HepG2 (cell line): ENCODE results near the gene PAN3. TPM values are rescaled to one million over a fixed set of nuclear protein-coding genes. Genes with fewer than 3 reads are reported as not detected.

ENCODE experiments used
- ATAC-seq: fragments of 200-7000 bp; cut with Tn5 transposase; 3 replicates; pipeline ENCODE4 v1.9.1; 2020; ENCODE audit warnings: mild to moderate bottlenecking, moderate library complexity
- BruUV-seq: library from RNA; stranded (reverse); fragments of 400-500 nt; replicated peaks from 2 replicates; lab custom pipeline; 2021; lab: Mats Ljungman, UMichigan
- CTCF ChIA-PET: fragments of 300-600 bp; formaldehyde crosslinking; extraction: SDS; loops from one replicate; lab custom pipeline; 2021; ENCODE audit warnings: low total read pairs, inconsistent platforms, low intra/inter-chr PET ratio; lab: Yijun Ruan, JAX
- POLR2A ChIA-PET: fragments of 350-600 bp; sonication (Branson Sonifier 250); formaldehyde crosslinking; loops from one replicate; lab custom pipeline; 2020; ENCODE audit warnings: antibody characterized with exemption, inconsistent platforms; lab: Yijun Ruan, JAX
- DNase-seq: peaks from one replicate; pipeline ENCODE4 v3.0.0-alpha.2; 2015; ENCODE audit warnings: low spot score
- FAIRE-seq: peaks from 3 replicates; lab custom pipeline; 2011; peaks lifted over from hg19 to GRCh38; lab: Jason Lieb, UNC
- H2AFZ ChIP-seq: one replicate; pipeline ENCODE4 v1.6.1; 2011; ENCODE audit warnings: low read length, inconsistent platforms
- H3K27ac ChIP-seq: fragments of 300-600 bp; 3 replicates; pipeline ENCODE4 v1.8.0; 2011; ENCODE audit warnings: mixed run types, mild to moderate bottlenecking, mixed read lengths, low read length, inconsistent platforms; ENCODE audit not compliant: insufficient read depth; ENCODE audit errors: extremely low read length
- H3K27me3 ChIP-seq, 2 experiments: fragments of 200-600 bp in 1 of 2; 2 replicates in 1 of 2; 3 replicates in 1 of 2; pipeline versions ENCODE4 v1.6.0 to v1.8.0; 2011; ENCODE audit warnings: low read length in 2 of 2, mild to moderate bottlenecking in 2 of 2, moderate library complexity in 2 of 2, inconsistent platforms in 1 of 2; ENCODE audit not compliant: insufficient read depth in 2 of 2, control insufficient read depth in 1 of 2
- H3K36me3 ChIP-seq, 2 experiments: fragments of 200-600 bp in 1 of 2; replicated peaks in 1 of 2; 2 replicates in 1 of 2; 3 replicates in 1 of 2; pipeline versions ENCODE4 v1.5.1 to v1.8.0; 2011; ENCODE audit warnings: low read length in 2 of 2, inconsistent platforms in 1 of 2; ENCODE audit not compliant: insufficient read depth in 2 of 2, control insufficient read depth in 1 of 2
- H3K4me1 ChIP-seq: 2 replicates; pipeline ENCODE4 v1.5.1; 2012; ENCODE audit warnings: low read length, inconsistent platforms; ENCODE audit not compliant: insufficient read depth
- H3K4me2 ChIP-seq: 2 replicates; pipeline ENCODE4 v1.6.0; 2011; ENCODE audit warnings: low read depth, low read length, inconsistent platforms
- H3K4me3 ChIP-seq, 3 experiments: fragments of 200-600 bp in 1 of 3; sonication (generic), shearing (Covaris generic) in 1 of 3; replicated peaks in 1 of 3; 2 replicates each; pipeline ENCODE4 v1.5.1; 2011 to 2016; ENCODE audit warnings: low read length in 3 of 3, inconsistent platforms in 2 of 3, low read depth in 2 of 3, mild to moderate bottlenecking in 2 of 3, control low read depth in 1 of 3, mixed read lengths in 1 of 3; ENCODE audit not compliant: insufficient read depth in 1 of 3
- H3K79me2 ChIP-seq: one replicate; pipeline ENCODE4 v1.6.1; 2011; ENCODE audit warnings: low read length, inconsistent platforms; ENCODE audit not compliant: insufficient read depth
- H3K9ac ChIP-seq: 2 replicates; pipeline ENCODE4 v1.6.0; 2011; ENCODE audit warnings: mild to moderate bottlenecking, low read depth, low read length, inconsistent platforms; ENCODE audit not compliant: insufficient read depth
- H3K9me3 ChIP-seq: 2 replicates; pipeline ENCODE4 v1.5.1; 2012; ENCODE audit warnings: mild to moderate bottlenecking, low read length
- H4K20me1 ChIP-seq: 2 replicates; pipeline ENCODE4 v1.6.0; 2011; ENCODE audit warnings: inconsistent platforms, mild to moderate bottlenecking, low read length, moderate library complexity; ENCODE audit not compliant: insufficient read depth
- CHD2 ChIP-seq: IDR thresholded peaks from 2 replicates; pipeline ENCODE4 v1.6.1; 2011; ENCODE audit warnings: low read depth, low read length, improper control_type of control experiment
- DNMT1 ChIP-seq: sonication (generic); formaldehyde crosslinking; IDR thresholded peaks from 2 replicates; pipeline ENCODE4 v1.5.1; 2020; ENCODE audit warnings: mild to moderate bottlenecking, missing genetic modification reagents
- MXI1 ChIP-seq: IDR thresholded peaks from 3 replicates; pipeline ENCODE4 v1.6.1; 2012; ENCODE audit warnings: low read depth, low read length, inconsistent platforms, borderline replicate concordance
- NRL ChIP-seq: sonication (generic); formaldehyde crosslinking; IDR thresholded peaks from 2 replicates; pipeline ENCODE4 v1.5.0; 2020; ENCODE audit warnings: missing genetic modification reagents, mild to moderate bottlenecking, moderate library complexity, borderline replicate concordance
- SMYD3 ChIP-seq: sonication (generic); formaldehyde crosslinking; IDR thresholded peaks from 2 replicates; pipeline ENCODE4 v1.8.1; 2023; ENCODE audit warnings: mild to moderate bottlenecking, missing genetic modification reagents
- SP1 ChIP-seq, 2 experiments: fragments of 450-650 bp in 1 of 2; sonication (generic) in 1 of 2; formaldehyde crosslinking in 1 of 2; IDR thresholded peaks; 2 replicates each; pipeline versions ENCODE4 v1.4.0 to v1.6.1; 2016 to 2020; ENCODE audit warnings: missing genetic modification reagents in 1 of 2
- TCF7 ChIP-seq: sonication (generic); IDR thresholded peaks from 2 replicates; pipeline ENCODE4 v1.6.1; 2016; ENCODE audit warnings: antibody characterized with exemption, low read depth
- TERF1 ChIP-seq: sonication (generic); formaldehyde crosslinking; IDR thresholded peaks from 2 replicates; pipeline ENCODE4 v1.8.0; 2022; ENCODE audit warnings: mild to moderate bottlenecking, missing genetic modification reagents, moderate library complexity
- ZC3H13 ChIP-seq: sonication (generic); formaldehyde crosslinking; IDR thresholded peaks from 2 replicates; pipeline ENCODE4 v1.8.1; 2023; ENCODE audit warnings: mild to moderate bottlenecking, missing genetic modification reagents, moderate library complexity
- ZFY ChIP-seq: sonication (generic); formaldehyde crosslinking; IDR thresholded peaks from 2 replicates; pipeline ENCODE4 v1.4.0; 2020; ENCODE audit warnings: missing genetic modification reagents
- ZNF580 ChIP-seq: IDR thresholded peaks from 2 replicates; pipeline ENCODE4 v1.6.1; 2016; ENCODE audit warnings: low read depth, borderline replicate concordance
- in situ Hi-C: cut with HindIII; loops from 2 replicates; pipeline ENCODE4 v1.10.0; 2017; ENCODE audit warnings: low pct_unique_long_range_greater_than_20kb; ENCODE audit not compliant: extremely low pct_ligation_motif_present
- intact Hi-C: fragments of 100-400 bp; cut with micrococcal nuclease; formaldehyde crosslinking; loops from one replicate; pipeline ENCODE4 v1.10.0; 2022; ENCODE audit not compliant: unreplicated experiment
- polyA plus RNA-seq, 8 experiments: library from polyadenylated mRNA; depleted of rRNA in 3 of 8; stranded (reverse) in 7 of 8; unstranded in 1 of 8; fragments of >200 nt; fragmentation: Illumina TruSeq in 4 of 8; extraction: Trizol in 4 of 8; gene quantifications; 2 replicates each; pipeline versions ENCODE4 v1.2.1 to v1.2.3, GENCODE V29; 2011 to 2016; ENCODE audit warnings: low read depth in 4 of 8, missing spikeins in 1 of 8, mixed read lengths in 1 of 8; ENCODE audit not compliant: insufficient read depth in 1 of 8
- total RNA-seq, 5 experiments: library from RNA; depleted of rRNA; stranded (reverse); fragments of >200 nt; fragmentation: Illumina TruSeq; extraction: Trizol; gene quantifications; 2 replicates each; pipeline ENCODE4 v1.2.3, GENCODE V29; 2016; ENCODE audit warnings: low read depth in 1 of 5
- TF ChIP-seq, protein P1 (sequence below): IDR thresholded peaks from 2 replicates; pipeline ENCODE4 v1.6.1; 2016; ENCODE audit warnings: control low read depth

Gene PAN3
- total and polyA plus RNA-seq, 2 of the 13 experiments (the other 11 are each of a cell fraction or from before 2014, with no cell fraction given) = 9.7 to 10.6 TPM

- DNase-seq (no peak), ATAC-seq (no peak; the same call in 2 of the 3 replicates), FAIRE-seq (no peak)
- Histone ChIP-seq H3K4me2 (no peak overlapping the region), H3K36me3 (no peaks in the 10 kb centered on the region), H3K4me3 (no peak overlapping the region), H3K9me3 (no peaks in the 10 kb centered on the region), H3K27ac (no peak overlapping the region), H3K27me3 (no peaks in the 10 kb centered on the region), H3K79me2 (no peaks in the 10 kb centered on the region), H4K20me1 (no peaks in the 10 kb centered on the region), H2AFZ (no peak overlapping the region), H3K9ac (no peak overlapping the region), H3K4me1 (no peaks in the 10 kb centered on the region)
- no TSS peak for BruUV-seq
- in situ Hi-C loops = no loop called here
- ChIA-PET CTCF (no interaction called here), POLR2A (no interaction called here)
- intact Hi-C loops = no loop called here
- TF ChIP-seq NRL (CRISPR knock-in tag) (no peak), TCF7 (no peak), SMYD3 (no peak), ZNF580 (no peak), DNMT1 (CRISPR knock-in tag) (no peak), ZC3H13 (CRISPR knock-in tag) (no peak), TERF1 (no peak), ZFY (CRISPR knock-in tag) (no peak), SP1 (IDR thresholded peaks at IDR 0.05) (no peak), SP1 (CRISPR knock-in tag; IDR thresholded peaks at IDR 0.05) (no peak), CHD2 (no peak), MXI1 (no peak)
- TF ChIP-seq, protein P1, sequence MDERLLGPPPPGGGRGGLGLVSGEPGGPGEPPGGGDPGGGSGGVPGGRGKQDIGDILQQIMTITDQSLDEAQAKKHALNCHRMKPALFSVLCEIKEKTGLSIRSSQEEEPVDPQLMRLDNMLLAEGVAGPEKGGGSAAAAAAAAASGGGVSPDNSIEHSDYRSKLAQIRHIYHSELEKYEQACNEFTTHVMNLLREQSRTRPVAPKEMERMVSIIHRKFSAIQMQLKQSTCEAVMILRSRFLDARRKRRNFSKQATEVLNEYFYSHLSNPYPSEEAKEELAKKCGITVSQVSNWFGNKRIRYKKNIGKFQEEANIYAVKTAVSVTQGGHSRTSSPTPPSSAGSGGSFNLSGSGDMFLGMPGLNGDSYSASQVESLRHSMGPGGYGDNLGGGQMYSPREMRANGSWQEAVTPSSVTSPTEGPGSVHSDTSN = no peak
Measured at GRCh38 chr13:28128030-28128429, 10.3 kb upstream of the PAN3 start.
